DND-41 (cell line): ENCODE measurements around the gene DNAH8.

Experiments used
- CTCF ChIP-seq: IDR thresholded peaks from 2 replicates; pipeline ENCODE4 v1.5.1; 2012; ENCODE audit warnings: borderline replicate concordance, low read length, moderate library complexity, mild to moderate bottlenecking; ENCODE audit not compliant: poor library complexity, severe bottlenecking; ENCODE audit errors: extremely low read depth
- EZH2 ChIP-seq: IDR thresholded peaks from 3 replicates; pipeline ENCODE4 v1.6.1; 2012; ENCODE audit warnings: borderline replicate concordance, low read depth, mild to moderate bottlenecking, moderate library complexity, low read length, inconsistent platforms; ENCODE audit not compliant: severe bottlenecking

GRCh38 chr6:38876475-38876874, 161.4 kb downstream of the DNAH8 start:
- TF ChIP-seq CTCF (no peak), EZH2 (no peak)
